Endothelial cell of umbilical vein (primary cell): Measurements from ENCODE around the gene ANO1. TPM values are rescaled to one million over a fixed set of nuclear protein-coding genes. Genes with fewer than 3 reads are reported as not detected.

Experiments used
- BruUV-seq: library from RNA; stranded (reverse); fragments of 400-500 nt; replicated peaks from 2 replicates; lab custom pipeline; 2021; lab: Mats Ljungman, UMichigan
- CTCF ChIA-PET: fragments of 300-600, 350-600 bp; sonication (Branson Sonifier 250); formaldehyde crosslinking; loops from one replicate; lab custom pipeline; 2021; ENCODE audit warnings: antibody characterized with exemption, inconsistent platforms; lab: Charles Lee
- POLR2A ChIA-PET: fragments of 300-600, 350-600 bp; sonication (Branson Sonifier 250); formaldehyde crosslinking; loops from one replicate; lab custom pipeline; 2021; ENCODE audit warnings: antibody characterized with exemption, inconsistent platforms; lab: Charles Lee
- DNase-seq: peaks from one replicate; pipeline ENCODE4 v3.0.0-alpha.2; 2011; ENCODE audit warnings: low read depth, low spot score
- FAIRE-seq: peaks from 2 replicates; lab custom pipeline; 2011; peaks lifted over from hg19 to GRCh38; lab: Jason Lieb, UNC
- H2AFZ ChIP-seq: 2 replicates; pipeline ENCODE4 v1.6.0; 2012; ENCODE audit warnings: low read depth, low read length, control low read depth, inconsistent platforms
- H3K27ac ChIP-seq: 2 replicates; pipeline ENCODE4 v1.5.1; 2011; ENCODE audit warnings: low read depth, mild to moderate bottlenecking, control low read depth, low read length, moderate library complexity; ENCODE audit not compliant: insufficient read depth
- H3K27me3 ChIP-seq, 2 experiments: 2 replicates each; pipeline versions ENCODE4 v1.6.0 to v1.6.1; 2011; ENCODE audit warnings: low read length in 2 of 2, mixed read lengths in 1 of 2; ENCODE audit not compliant: control insufficient read depth in 2 of 2, insufficient read depth in 2 of 2
- H3K36me3 ChIP-seq, 2 experiments: 2 replicates in 1 of 2; 3 replicates in 1 of 2; pipeline ENCODE4 v1.5.1; 2011; ENCODE audit warnings: low read length in 2 of 2, mild to moderate bottlenecking in 1 of 2, moderate library complexity in 1 of 2; ENCODE audit not compliant: control insufficient read depth in 2 of 2, insufficient read depth in 2 of 2; ENCODE audit errors: extremely low read depth in 1 of 2
- H3K4me1 ChIP-seq: 3 replicates; pipeline ENCODE4 v1.5.1; 2011; ENCODE audit warnings: mild to moderate bottlenecking, low read length; ENCODE audit not compliant: control insufficient read depth, insufficient read depth; ENCODE audit errors: extremely low read depth
- H3K4me2 ChIP-seq: 2 replicates; pipeline ENCODE4 v1.6.1; 2011; ENCODE audit warnings: low read length, control low read depth, mixed read lengths; ENCODE audit not compliant: insufficient read depth
- H3K4me3 ChIP-seq, 3 experiments: fragments of 200-600 bp in 1 of 3; sonication (generic), shearing (Covaris generic) in 1 of 3; replicated peaks in 1 of 3; 2 replicates each; pipeline ENCODE4 v1.5.1; 2011 to 2016; ENCODE audit warnings: control low read depth in 3 of 3, low read length in 3 of 3, mild to moderate bottlenecking in 2 of 3, inconsistent platforms in 1 of 3, low read depth in 1 of 3, moderate library complexity in 1 of 3; ENCODE audit not compliant: insufficient read depth in 1 of 3
- H3K79me2 ChIP-seq: 2 replicates; pipeline ENCODE4 v1.6.0; 2012; ENCODE audit warnings: low read length, inconsistent platforms; ENCODE audit not compliant: control insufficient read depth, insufficient read depth
- H3K9ac ChIP-seq: replicated peaks from 2 replicates; pipeline ENCODE3; 2011; ENCODE audit warnings: low read length, control low read depth; ENCODE audit not compliant: insufficient read depth; ENCODE audit errors: extremely low read depth
- H3K9me1 ChIP-seq: replicated peaks from 3 replicates; pipeline ENCODE4 v1.6.0; 2011; ENCODE audit warnings: mild to moderate bottlenecking, low read length; ENCODE audit not compliant: control insufficient read depth, insufficient read depth; ENCODE audit errors: extremely low read depth
- H3K9me3 ChIP-seq: replicated peaks from 2 replicates; pipeline ENCODE4 v1.5.1; 2012; ENCODE audit warnings: low read length, inconsistent platforms; ENCODE audit not compliant: control insufficient read depth, insufficient read depth
- H4K20me1 ChIP-seq: replicated peaks from 2 replicates; pipeline ENCODE3; 2011; ENCODE audit warnings: mild to moderate bottlenecking, low read length; ENCODE audit not compliant: control insufficient read depth, insufficient read depth; ENCODE audit errors: extremely low read depth
- EZH2 ChIP-seq: IDR thresholded peaks from 2 replicates; pipeline ENCODE4 v1.6.1; 2012; ENCODE audit warnings: borderline replicate concordance, low read depth, mild to moderate bottlenecking, moderate library complexity, low read length, inconsistent platforms; ENCODE audit not compliant: severe bottlenecking
- FOS ChIP-seq: IDR thresholded peaks from 2 replicates; pipeline ENCODE4 v1.6.1; 2011; ENCODE audit warnings: mild to moderate bottlenecking, low read length, moderate library complexity, borderline replicate concordance; ENCODE audit not compliant: insufficient read depth
- GATA2 ChIP-seq: IDR thresholded peaks from 2 replicates; pipeline ENCODE4 v1.7.0; 2011; ENCODE audit warnings: low read depth, mild to moderate bottlenecking, moderate library complexity, mixed read lengths, low read length; ENCODE audit not compliant: insufficient read length, insufficient read depth
- JUN ChIP-seq: IDR thresholded peaks from 2 replicates; pipeline ENCODE4 v1.6.1; 2011; ENCODE audit warnings: borderline replicate concordance, low read depth; ENCODE audit not compliant: insufficient read length, insufficient read depth
- MYC ChIP-seq: IDR thresholded peaks from one replicate; pipeline ENCODE4 v1.6.1; 2011; ENCODE audit warnings: mild to moderate bottlenecking, low read depth, low read length
- POLR2A ChIP-seq: IDR thresholded peaks from 2 replicates; pipeline ENCODE4 v1.6.1; 2012; ENCODE audit warnings: low read depth, mild to moderate bottlenecking, control low read depth, low read length
- POLR2AphosphoS5 ChIP-seq: IDR thresholded peaks from 2 replicates; pipeline ENCODE4 v1.6.1; 2012; ENCODE audit warnings: low read depth, mild to moderate bottlenecking, control low read depth, low read length, moderate library complexity; ENCODE audit not compliant: insufficient read depth
- dilution Hi-C: fragments of 300-500 bp; cut with MboI; formaldehyde crosslinking; loops from one replicate; pipeline ENCODE4 v1.15.0; 2019; ENCODE audit warnings: low sequenced_read_pairs; ENCODE audit not compliant: extremely low pct_ligation_motif_present
- intact Hi-C: fragments of 100-400 bp; cut with micrococcal nuclease; formaldehyde crosslinking; loops from one replicate; pipeline ENCODE4 v1.10.0; 2022
- polyA plus RNA-seq, 4 experiments: library from polyadenylated mRNA; depleted of rRNA in 3 of 4; stranded (reverse) in 3 of 4; unstranded in 1 of 4; fragments of >200 nt; gene quantifications; 2 replicates each; pipeline versions ENCODE4 v1.2.1 to v1.2.3, GENCODE V29; 2011 to 2012; ENCODE audit warnings: missing spikeins in 1 of 4
- total RNA-seq: library from RNA; stranded (reverse); gene quantifications from 2 replicates; pipeline ENCODE4 v1.2.3, GENCODE V29; 2021
- TF ChIP-seq, protein P1 (sequence below): IDR thresholded peaks from 2 replicates; pipeline ENCODE4 v1.6.1; 2011; ENCODE audit not compliant: insufficient read depth, insufficient read length
- TF ChIP-seq, protein P2 (sequence below), 2 donors: IDR thresholded peaks; 1 replicate in 1 of 2; 2 replicates in 1 of 2; pipeline ENCODE4 v1.5.1; 2011; ENCODE audit warnings: low read length in 2 of 2, mild to moderate bottlenecking in 2 of 2, moderate library complexity in 2 of 2, control low read depth in 1 of 2, inconsistent platforms in 1 of 2, low read depth in 1 of 2; ENCODE audit not compliant: insufficient read depth in 1 of 2; ENCODE audit errors: extremely low read depth in 1 of 2

The ANO1 gene
- total and polyA plus RNA-seq, 2 donors (not counting 3 experiments of a cell fraction or from before 2014, with no cell fraction given), result 0.03 to 0.40 TPM

DNA sequence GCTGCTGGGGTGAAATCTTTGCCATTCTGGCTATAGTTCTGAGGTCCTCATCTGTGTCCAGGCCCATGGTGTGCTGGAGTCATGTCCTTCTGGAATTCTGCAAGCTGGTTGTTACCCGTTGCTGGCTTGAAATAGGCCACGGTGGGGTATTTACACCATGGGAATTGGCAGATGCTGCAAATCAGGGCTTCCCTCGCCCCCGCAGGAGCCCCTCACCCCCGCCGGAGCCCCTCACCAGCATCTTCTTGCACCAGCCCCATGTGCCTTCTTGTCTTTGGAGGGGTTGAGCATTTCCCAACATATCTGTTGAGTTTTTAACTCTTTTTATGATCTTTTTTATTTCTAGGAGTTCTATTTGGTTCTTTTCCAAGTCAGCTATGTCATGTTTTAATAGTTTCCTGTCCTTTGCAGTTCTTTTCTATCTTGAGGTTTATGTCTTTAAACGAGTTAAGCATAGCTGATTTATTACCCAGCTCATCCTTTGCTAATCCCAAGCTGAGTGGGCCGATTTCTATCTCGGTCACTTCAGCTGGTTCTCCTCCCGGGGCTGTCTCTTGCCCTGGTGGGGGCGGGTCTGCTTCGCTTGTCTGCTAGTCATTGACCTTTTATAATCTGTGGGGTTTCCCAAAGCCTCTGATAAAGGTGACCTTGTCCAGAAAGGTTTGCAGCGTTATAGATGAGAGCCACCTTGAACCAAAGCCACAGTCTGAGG, 17.6 kb downstream of the ANO1 start:
- Histone ChIP-seq H3K9me1 (no peaks in the 10 kb centered on the region), H3K4me3 (no peak overlapping the region), H4K20me1 (no peaks in the 10 kb centered on the region), H3K27me3 (no peaks in the 10 kb centered on the region), H3K9me3 (no peaks in the 10 kb centered on the region), H3K27ac (no peak overlapping the region), H3K36me3 (no peaks in the 10 kb centered on the region), H3K4me2 (no peak overlapping the region), H3K9ac (no peak overlapping the region), H2AFZ (no peak overlapping the region), H3K79me2 (no peaks in the 10 kb centered on the region), H3K4me1 (no peaks in the 10 kb centered on the region)
- ChIA-PET CTCF (no interaction called here), POLR2A (no interaction called here)
- no peak for DNase-seq
- TF ChIP-seq EZH2 (no peak), JUN (no peak), POLR2AphosphoS5 (no peak), GATA2 (no peak), POLR2A (no peak), FOS (no peak), MYC (no peak)
- TF ChIP-seq, protein P1, sequence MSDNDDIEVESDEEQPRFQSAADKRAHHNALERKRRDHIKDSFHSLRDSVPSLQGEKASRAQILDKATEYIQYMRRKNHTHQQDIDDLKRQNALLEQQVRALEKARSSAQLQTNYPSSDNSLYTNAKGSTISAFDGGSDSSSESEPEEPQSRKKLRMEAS, result no peak
- TF ChIP-seq, protein P2, sequence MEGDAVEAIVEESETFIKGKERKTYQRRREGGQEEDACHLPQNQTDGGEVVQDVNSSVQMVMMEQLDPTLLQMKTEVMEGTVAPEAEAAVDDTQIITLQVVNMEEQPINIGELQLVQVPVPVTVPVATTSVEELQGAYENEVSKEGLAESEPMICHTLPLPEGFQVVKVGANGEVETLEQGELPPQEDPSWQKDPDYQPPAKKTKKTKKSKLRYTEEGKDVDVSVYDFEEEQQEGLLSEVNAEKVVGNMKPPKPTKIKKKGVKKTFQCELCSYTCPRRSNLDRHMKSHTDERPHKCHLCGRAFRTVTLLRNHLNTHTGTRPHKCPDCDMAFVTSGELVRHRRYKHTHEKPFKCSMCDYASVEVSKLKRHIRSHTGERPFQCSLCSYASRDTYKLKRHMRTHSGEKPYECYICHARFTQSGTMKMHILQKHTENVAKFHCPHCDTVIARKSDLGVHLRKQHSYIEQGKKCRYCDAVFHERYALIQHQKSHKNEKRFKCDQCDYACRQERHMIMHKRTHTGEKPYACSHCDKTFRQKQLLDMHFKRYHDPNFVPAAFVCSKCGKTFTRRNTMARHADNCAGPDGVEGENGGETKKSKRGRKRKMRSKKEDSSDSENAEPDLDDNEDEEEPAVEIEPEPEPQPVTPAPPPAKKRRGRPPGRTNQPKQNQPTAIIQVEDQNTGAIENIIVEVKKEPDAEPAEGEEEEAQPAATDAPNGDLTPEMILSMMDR (IDR thresholded peaks at IDR 0.05; ENCODE audit: extremely low read depth in 1 of 2, insufficient read depth in 1 of 2, low read depth in 1 of 2, low read length in 2 of 2), result no peak
- dilution Hi-C loops, result no loop called here
- BruUV-seq, result no TSS peak
- intact Hi-C loops, result no loop called here
- FAIRE-seq, result no peak
